Body of pancreas (tissue), 4 donors: ENCODE data around the gene ROCK2.

Source experiments
- CTCF ChIP-seq, 7 experiments: fragments of 450-650 bp in 4 of 7; fragments of 200-600 bp in 3 of 7; sonication (generic) in 3 of 7; IDR thresholded peaks; one replicate each; pipeline ENCODE4 v1.5.1; 2016 to 2019; ENCODE audit warnings: antibody characterized with exemption in 7 of 7
- POLR2A ChIP-seq, 3 donors: fragments of 450-650 bp; IDR thresholded peaks; one replicate each; pipeline ENCODE4 v1.6.1; 2016; ENCODE audit warnings: antibody characterized with exemption in 3 of 3, mild to moderate bottlenecking in 2 of 3

GRCh38 chr2:11340717-11341116, 3.7 kb downstream of the ROCK2 start:
- TF ChIP-seq CTCF (IDR thresholded peaks at IDR 0.05), result no peak
- no peak for TF ChIP-seq POLR2A (IDR thresholded peaks at IDR 0.05)
